T-helper 1 cell treated with Interleukin-12 subunit alpha and Interleukin-12 subunit beta and Interleukin-4 antibody, amounts not matched to agents 30 μg/mL and 1 μg/mL, for 36 hours (primary cell): ENCODE results near the gene SLC17A2.

Experiments used
- H3K27ac Mint-ChIP-seq: one replicate; pipeline ENCODE4 v1.8.0; 2021; ENCODE audit warnings: mild to moderate bottlenecking, mixed read lengths
- H3K27me3 Mint-ChIP-seq: one replicate; pipeline ENCODE4 v1.8.0; 2021; ENCODE audit warnings: low read depth, mixed read lengths
- H3K36me3 Mint-ChIP-seq: one replicate; pipeline ENCODE4 v1.8.0; 2021; ENCODE audit warnings: low read depth, mixed read lengths
- H3K4me1 Mint-ChIP-seq: one replicate; pipeline ENCODE4 v1.8.0; 2021; ENCODE audit warnings: low read depth, mixed read lengths
- H3K4me3 Mint-ChIP-seq: one replicate; pipeline ENCODE4 v1.8.0; 2021; ENCODE audit warnings: mild to moderate bottlenecking, moderate library complexity, mixed read lengths
- H3K9me3 Mint-ChIP-seq: one replicate; pipeline ENCODE4 v1.8.0; 2021; ENCODE audit warnings: mixed read lengths

Gene SLC17A2, protein sequence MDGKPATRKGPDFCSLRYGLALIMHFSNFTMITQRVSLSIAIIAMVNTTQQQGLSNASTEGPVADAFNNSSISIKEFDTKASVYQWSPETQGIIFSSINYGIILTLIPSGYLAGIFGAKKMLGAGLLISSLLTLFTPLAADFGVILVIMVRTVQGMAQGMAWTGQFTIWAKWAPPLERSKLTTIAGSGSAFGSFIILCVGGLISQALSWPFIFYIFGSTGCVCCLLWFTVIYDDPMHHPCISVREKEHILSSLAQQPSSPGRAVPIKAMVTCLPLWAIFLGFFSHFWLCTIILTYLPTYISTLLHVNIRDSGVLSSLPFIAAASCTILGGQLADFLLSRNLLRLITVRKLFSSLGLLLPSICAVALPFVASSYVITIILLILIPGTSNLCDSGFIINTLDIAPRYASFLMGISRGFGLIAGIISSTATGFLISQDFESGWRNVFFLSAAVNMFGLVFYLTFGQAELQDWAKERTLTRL

DNA sequence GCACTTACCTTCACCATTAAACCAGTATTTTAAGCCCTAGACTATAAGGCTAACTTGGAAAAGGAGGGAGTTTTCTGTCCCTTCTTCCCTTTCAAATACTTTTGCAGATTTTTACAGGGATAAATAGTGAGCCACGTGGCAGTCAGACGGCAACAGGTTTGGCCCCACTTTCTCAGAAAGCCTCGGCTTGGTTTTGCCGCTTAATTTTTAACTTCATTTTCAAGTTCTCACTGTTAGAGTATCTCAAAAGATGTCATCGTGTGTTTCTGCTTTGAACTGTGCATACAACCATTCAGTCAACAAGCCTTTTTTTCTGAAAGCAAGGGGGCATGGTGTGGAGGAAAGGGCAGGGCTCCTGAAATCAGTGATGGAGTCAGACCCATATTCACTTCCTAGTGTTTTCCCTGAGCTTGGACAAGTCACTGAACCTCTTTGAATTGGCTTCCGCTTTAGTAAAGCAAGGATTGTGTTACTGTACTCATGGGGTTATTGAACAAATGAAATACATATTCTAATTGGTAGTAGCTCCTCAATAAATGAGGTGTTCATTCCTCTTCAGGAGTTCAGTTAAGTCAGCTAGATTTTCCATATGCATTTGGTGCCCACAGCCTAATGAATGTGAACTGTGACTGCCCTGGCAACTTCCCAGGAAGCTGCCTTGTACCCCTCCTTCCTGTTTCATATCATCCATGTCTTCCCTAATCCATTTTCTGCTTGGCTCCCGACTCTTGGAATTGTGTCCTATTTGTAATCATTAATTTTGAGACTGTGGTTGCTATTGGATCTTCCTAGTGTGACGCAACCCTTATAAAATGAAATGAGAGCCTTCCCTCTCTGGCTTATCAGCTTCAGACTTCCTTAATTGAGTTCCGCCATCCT, at the start of gene SLC17A2:
TSS of gene SLC17A2 (minus strand) at position 160 of the 879 bp plus-strand sequence. CDS start 4,895 bp downstream, outside the sequence.
- H3K27ac Mint-ChIP-seq: no peak within 1 kb of the TSS
- no peak within 1 kb of the TSS for H3K4me3 Mint-ChIP-seq
- no peaks in the 10 kb centered on the region for H3K9me3 Mint-ChIP-seq
- H3K4me1 Mint-ChIP-seq: peaks cover 20% of the 10 kb centered on the region
- H3K36me3 Mint-ChIP-seq: no peaks in the 10 kb centered on the region
- H3K27me3 Mint-ChIP-seq: no peaks in the 10 kb centered on the region

DNA sequence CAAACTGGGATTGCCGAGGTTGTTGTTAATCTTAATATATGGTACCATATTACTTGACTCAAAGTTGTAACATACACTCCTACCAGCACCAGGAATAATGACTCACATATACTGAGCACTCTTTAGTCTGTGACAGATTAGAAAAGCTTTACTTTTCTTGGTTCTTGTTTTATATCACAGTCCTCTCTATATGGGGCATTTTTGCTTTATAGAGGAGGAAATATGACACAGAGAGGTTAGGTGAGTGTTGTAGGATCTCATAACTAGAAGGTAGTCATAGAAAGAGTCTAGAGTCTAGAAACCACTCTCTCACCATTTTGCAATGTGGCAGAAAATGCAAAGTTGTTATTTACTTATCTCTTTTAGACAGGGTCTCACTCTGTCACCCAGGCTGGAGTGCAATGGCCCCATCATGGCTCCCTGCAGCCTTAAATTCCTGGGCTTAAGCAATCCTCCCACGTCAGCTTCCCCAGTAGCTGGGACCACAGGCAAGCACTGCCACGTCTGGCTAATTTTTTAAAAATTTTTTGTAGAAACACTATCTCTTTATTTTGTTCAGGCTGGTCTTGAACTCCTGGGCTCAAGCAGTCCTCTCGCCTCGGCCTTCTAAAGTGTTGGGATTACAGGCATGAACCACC, 45.6 kb upstream of the SLC17A2 start:
- no peak overlapping the region for H3K27ac Mint-ChIP-seq
- H3K9me3 Mint-ChIP-seq: no peaks in the 10 kb centered on the region
- H3K27me3 Mint-ChIP-seq: no peaks in the 10 kb centered on the region
- H3K4me1 Mint-ChIP-seq: peaks cover 28% of the 10 kb centered on the region
- H3K36me3 Mint-ChIP-seq: peaks cover 54% of the 10 kb centered on the region
- no peak overlapping the region for H3K4me3 Mint-ChIP-seq

DNA sequence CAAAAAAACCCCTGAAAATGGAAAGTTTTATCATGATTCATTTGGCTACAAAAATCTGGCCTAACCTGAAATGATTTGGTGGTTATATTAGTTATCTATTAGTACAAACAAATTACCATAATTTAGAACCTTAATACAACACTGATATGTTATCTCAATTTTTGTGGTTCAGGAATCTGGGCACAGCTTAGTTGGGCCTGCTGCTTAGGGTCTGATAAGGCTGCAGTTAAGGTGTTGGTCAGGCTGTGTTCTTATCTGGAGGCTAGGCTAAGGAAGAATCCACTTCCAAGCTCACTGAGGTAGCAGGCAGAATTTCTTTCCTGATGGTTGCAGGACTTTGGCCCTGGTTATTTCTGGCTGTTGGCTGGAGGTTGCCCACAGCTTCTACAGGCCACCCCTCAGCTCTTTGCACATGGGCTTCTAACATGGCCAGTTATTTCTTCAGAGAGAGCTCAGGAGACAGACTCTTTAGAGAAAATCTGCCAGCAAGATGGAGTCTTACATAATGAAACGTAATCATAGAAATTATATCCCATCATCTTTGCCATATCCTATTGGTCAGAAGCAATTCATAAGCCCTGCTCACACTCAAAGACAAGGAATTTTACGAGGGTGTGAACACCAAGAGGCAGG, 43.5 kb upstream of the SLC17A2 start:
- Mint-ChIP-seq H3K27ac (no peak overlapping the region), H3K36me3 (peaks cover 59% of the 10 kb centered on the region), H3K27me3 (no peaks in the 10 kb centered on the region), H3K4me3 (no peak overlapping the region), H3K4me1 (peaks cover 38% of the 10 kb centered on the region), H3K9me3 (no peaks in the 10 kb centered on the region)

DNA sequence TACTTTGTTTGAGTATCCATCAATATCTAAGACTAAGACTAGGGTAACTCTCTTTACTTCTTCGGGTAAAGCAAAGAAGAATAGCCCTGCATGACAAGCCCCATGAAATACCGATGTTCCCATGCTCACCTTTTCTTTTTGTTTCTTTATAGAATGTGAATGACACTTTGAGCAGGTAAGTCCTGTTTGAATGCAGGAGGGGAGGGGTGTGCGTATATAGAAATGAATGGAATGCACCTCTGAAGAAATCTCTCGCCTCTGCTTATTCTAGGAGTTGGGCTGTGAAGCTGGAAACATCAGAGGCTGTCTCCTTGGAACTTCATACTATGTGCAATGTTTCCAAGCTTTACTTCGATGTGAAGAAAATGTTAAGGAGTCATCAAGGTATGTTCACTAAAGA, 42.4 kb upstream of the SLC17A2 start:
- no peak overlapping the region for H3K27ac Mint-ChIP-seq
- peaks cover 49% of the 10 kb centered on the region for H3K4me1 Mint-ChIP-seq
- no peaks in the 10 kb centered on the region for H3K27me3 Mint-ChIP-seq
- peaks cover 70% of the 10 kb centered on the region for H3K36me3 Mint-ChIP-seq
- no peak overlapping the region for H3K4me3 Mint-ChIP-seq
- H3K9me3 Mint-ChIP-seq: no peaks in the 10 kb centered on the region

DNA sequence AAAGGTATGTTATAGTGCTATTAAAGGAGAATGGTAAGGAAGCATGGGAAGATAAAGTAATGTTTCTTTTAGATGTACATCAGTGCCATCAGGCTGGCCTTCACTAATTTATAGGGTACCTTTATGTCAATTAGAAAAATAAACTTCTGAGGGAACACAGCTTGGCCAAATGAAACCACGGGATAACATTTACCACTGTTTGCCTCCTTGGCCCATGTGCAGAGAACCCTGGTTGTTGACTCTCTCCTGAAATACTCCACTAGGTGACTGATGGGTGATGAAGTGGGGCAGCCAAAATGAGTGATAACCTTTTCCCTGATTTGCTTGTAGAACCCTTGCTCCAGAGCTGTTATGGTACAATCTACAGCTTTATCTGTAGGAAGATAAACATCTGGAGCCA, 41.6 kb upstream of the SLC17A2 start:
- Mint-ChIP-seq H3K27ac (no peak overlapping the region), H3K27me3 (no peaks in the 10 kb centered on the region), H3K36me3 (peaks cover 74% of the 10 kb centered on the region), H3K4me3 (no peak overlapping the region), H3K4me1 (peaks cover 54% of the 10 kb centered on the region), H3K9me3 (no peaks in the 10 kb centered on the region)

DNA sequence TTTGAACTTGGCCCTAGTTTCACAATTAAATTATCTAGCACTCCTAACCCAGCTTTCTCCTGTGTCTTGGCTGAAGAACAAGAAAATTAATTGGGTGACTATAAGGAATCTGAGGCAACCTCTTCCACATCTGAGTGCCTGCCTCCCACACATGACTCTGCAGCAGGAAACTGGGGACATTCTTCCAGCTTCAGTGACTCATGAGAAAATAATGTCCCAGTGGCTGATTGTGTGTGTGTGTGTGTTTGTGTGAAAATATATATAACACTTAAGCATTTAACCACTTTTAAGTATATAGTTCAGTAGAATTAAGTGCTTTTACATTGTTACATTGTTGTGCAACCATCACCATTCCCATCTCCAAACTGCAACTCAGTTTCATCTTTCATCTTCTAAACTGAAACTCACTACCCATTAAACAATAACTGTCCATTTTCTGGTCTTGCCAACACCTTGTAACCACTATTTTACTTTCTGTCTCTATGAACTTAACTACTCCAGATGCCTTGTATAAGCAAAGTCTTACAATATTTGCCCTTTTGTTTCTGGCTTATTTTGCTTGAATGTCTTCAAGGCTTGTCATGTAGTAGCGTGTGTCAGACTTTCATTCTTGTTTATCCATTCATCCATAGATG, 40.8 kb upstream of the SLC17A2 start:
- Mint-ChIP-seq H3K9me3 (no peaks in the 10 kb centered on the region), H3K27me3 (no peaks in the 10 kb centered on the region), H3K27ac (no peak overlapping the region), H3K4me3 (no peak overlapping the region), H3K36me3 (peaks cover 74% of the 10 kb centered on the region), H3K4me1 (peaks cover 57% of the 10 kb centered on the region)

DNA sequence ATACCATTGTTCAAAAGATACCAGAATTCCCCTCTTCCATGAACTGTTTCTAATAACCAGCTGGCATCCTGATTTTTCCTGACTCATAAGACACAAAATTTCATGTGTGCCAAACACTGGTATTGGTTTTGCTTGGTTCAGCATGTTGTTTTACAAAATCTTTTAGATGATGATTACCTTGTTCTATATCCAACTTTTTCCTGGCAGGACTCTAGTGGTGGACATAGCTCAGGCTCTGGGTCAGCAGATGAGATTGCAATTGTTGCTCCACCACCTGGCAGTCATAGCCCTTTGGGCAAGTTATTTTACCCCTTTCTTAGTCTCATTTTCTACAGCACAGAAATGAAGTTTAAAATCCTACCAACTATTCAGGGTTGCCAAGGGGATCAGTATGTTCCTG, 38.3 kb upstream of the SLC17A2 start:
- H3K4me1 Mint-ChIP-seq: peaks cover 65% of the 10 kb centered on the region
- H3K27ac Mint-ChIP-seq: no peak overlapping the region
- H3K36me3 Mint-ChIP-seq: peaks cover 73% of the 10 kb centered on the region
- no peaks in the 10 kb centered on the region for H3K9me3 Mint-ChIP-seq
- H3K27me3 Mint-ChIP-seq: no peaks in the 10 kb centered on the region
- H3K4me3 Mint-ChIP-seq: peak overlapping the region; percentile 22

DNA sequence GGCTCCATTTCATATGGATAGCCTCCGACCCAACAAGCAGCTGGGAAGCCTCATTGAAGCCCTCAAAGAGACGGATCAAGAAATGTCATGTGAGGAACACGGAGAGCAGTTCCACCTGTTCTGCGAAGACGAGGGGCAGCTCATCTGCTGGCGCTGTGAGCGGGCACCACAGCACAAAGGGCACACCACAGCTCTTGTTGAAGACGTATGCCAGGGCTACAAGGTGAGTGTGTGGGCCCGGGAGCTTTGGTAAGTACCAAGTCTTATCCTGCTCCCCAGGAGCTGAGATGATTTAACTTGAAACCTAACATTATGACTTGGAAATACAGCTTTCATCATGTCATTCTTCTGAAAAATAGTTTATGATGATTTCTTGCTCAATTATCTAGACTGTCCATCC, 36.2 kb upstream of the SLC17A2 start:
- Mint-ChIP-seq H3K36me3 (peaks cover 67% of the 10 kb centered on the region), H3K27ac (peak overlapping the region; percentile 43), H3K4me3 (peak overlapping the region; percentile 71), H3K4me1 (peaks cover 68% of the 10 kb centered on the region), H3K9me3 (no peaks in the 10 kb centered on the region), H3K27me3 (no peaks in the 10 kb centered on the region)

DNA sequence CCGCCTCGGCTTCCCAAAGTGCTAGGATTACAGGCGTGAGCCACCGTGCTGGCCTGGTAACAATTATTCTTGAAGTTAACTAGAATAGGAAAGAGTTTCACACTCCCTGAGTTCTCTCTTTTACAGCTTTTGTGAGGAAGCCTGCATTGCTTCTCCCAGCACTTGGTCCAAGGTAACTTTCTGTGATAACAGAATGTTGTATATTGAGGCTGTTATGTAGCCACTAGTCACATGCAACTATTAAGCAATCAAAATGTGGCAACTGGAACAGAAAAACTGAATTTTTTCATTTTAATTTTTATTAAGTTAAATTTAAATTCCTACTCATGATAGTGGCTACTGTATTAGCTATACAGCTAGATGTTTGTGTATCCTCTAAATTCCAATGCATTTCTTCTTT, 34.6 kb upstream of the SLC17A2 start:
- H3K4me3 Mint-ChIP-seq: peak overlapping the region; percentile 76
- peaks cover 72% of the 10 kb centered on the region for H3K4me1 Mint-ChIP-seq
- no peaks in the 10 kb centered on the region for H3K27me3 Mint-ChIP-seq
- peaks cover 60% of the 10 kb centered on the region for H3K36me3 Mint-ChIP-seq
- H3K9me3 Mint-ChIP-seq: peaks cover 4% of the 10 kb centered on the region
- no peak overlapping the region for H3K27ac Mint-ChIP-seq

DNA sequence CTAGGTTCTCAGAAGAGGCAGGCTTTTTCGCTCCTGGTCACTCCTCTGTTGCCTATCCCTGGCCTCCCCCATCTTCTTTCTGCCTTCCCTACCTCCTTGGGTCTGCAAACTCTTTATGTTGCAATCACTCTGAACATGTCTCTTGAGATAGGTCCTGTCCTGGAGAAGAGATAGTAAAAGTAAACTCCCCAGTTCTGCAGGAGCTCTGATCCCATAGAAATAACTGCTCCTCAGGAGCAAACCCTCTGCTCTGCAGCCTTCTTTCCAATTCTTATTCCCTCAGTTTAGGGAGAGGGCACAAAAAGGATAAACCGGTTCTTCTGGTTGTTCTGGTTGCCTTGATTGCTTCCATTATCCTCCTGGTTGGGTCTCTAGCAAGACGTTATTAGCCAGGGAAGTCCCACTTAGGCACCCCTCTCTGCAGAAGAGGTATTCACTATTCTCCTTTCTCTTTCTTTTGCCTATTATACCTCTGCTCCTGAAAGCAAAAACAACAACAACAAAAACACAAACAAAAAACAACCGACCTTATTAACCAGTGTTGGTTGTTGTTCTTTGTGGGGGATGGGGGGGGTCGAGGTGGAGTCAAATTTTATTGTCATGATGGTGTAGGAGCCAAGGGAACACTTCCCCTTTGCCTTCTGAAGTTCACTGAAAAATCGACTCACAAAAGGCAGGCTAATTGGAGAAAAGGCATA, 33.1 kb upstream of the SLC17A2 start:
- no peaks in the 10 kb centered on the region for H3K27me3 Mint-ChIP-seq
- peaks cover 12% of the 10 kb centered on the region for H3K9me3 Mint-ChIP-seq
- peak overlapping the region; percentile 98 for H3K4me3 Mint-ChIP-seq
- H3K4me1 Mint-ChIP-seq: peaks cover 75% of the 10 kb centered on the region
- peaks cover 55% of the 10 kb centered on the region for H3K36me3 Mint-ChIP-seq
- peak overlapping the region; percentile 86 for H3K27ac Mint-ChIP-seq

DNA sequence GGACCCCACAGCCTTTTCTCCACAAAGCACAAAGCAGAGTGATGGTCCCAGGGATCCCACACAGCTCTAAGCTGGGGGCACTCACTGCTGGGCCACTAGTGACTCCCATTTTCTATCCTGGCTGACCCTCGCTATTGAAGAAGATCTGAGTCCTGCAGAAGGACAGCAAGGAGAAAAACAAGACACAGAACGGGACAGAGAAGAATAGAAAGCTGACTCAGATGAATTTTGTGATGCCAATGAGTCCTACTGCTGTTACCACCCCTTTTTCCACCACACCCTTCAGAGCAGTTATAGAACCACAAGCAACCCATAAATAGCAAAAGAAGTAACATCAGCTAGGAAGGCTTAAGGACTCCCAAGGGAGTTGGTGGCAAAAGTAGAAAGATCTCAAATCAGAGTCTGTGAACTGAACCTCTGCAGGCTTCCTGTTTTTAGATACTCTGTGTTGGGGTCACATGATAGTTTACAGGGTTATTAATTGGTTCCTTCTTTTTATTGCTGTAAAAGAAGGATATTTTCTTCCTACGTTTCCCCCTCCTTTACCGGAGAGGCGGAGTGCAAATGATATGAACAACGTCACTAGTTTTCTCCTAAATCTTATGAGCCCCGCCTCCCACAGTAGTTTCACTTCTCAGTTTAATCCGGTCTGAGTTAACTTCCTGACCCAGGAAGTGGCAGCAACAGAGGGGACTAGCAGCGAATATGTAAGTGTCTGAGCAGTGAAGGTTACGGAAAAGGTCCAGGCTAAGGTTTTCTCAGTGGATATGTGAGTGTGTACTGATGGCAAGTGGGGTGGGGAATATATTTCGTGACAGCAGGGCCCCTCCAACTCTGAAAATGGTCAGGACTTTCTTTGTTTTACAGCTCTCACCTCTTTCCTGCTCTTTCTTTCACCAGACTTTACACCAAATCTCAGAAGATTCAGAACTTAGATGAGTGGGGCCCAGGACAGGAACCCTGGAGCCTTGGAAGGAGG, 31.9 kb upstream of the SLC17A2 start, which contains the start of gene TRIM38:
TSS of gene TRIM38 (plus strand) at position 654 of the 979 bp plus-strand sequence. CDS start 3,721 bp downstream, outside the sequence.
- peaks cover 12% of the 10 kb centered on the region for H3K9me3 Mint-ChIP-seq
- H3K4me3 Mint-ChIP-seq: peak within 1 kb of the TSS; percentile 98
- no peaks in the 10 kb centered on the region for H3K27me3 Mint-ChIP-seq
- peaks cover 71% of the 10 kb centered on the region for H3K4me1 Mint-ChIP-seq
- H3K27ac Mint-ChIP-seq: peak within 1 kb of the TSS; percentile 98
- peaks cover 49% of the 10 kb centered on the region for H3K36me3 Mint-ChIP-seq

DNA sequence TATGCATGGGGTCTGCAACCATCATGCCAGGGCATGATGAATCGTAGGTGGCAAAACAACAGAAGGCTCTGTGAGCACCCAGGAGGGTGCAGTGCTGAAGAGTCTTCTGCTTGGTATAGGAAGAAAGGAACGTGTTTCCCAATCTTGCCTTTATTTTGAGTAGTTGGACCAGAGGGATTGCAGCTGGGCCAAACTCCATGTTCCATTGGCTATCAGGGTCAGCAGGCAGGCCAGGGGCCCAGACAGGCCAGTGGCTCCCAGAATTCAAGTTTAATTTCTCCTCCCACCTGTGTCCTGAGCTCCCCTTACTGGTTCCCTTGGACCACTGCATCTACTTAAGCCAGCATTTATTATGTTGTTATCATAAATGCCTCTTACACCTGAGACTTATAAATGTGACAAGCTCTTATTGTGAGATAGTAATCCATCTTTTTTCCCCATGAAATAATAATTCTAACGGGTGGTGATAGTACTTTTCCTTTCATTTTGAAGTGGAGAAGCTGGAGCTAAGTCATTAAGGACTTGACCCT, 31.2 kb upstream of the SLC17A2 start:
- H3K4me1 Mint-ChIP-seq: peaks cover 64% of the 10 kb centered on the region
- H3K27ac Mint-ChIP-seq: peak overlapping the region; percentile 98
- H3K27me3 Mint-ChIP-seq: no peaks in the 10 kb centered on the region
- peaks cover 12% of the 10 kb centered on the region for H3K9me3 Mint-ChIP-seq
- H3K4me3 Mint-ChIP-seq: peak overlapping the region; percentile 98
- peaks cover 46% of the 10 kb centered on the region for H3K36me3 Mint-ChIP-seq
